ENCODE results near the gene CORO1C. TPM values are rescaled to one million over a fixed set of nuclear protein-coding genes. Genes with fewer than 3 reads are reported as not detected.
A peak's percentile ranks its signal among the peaks of the same experiment; 100 is the strongest.

The CORO1C gene
- total RNA-seq, 1 donor from 2014 or later = 391 TPM

DNA sequence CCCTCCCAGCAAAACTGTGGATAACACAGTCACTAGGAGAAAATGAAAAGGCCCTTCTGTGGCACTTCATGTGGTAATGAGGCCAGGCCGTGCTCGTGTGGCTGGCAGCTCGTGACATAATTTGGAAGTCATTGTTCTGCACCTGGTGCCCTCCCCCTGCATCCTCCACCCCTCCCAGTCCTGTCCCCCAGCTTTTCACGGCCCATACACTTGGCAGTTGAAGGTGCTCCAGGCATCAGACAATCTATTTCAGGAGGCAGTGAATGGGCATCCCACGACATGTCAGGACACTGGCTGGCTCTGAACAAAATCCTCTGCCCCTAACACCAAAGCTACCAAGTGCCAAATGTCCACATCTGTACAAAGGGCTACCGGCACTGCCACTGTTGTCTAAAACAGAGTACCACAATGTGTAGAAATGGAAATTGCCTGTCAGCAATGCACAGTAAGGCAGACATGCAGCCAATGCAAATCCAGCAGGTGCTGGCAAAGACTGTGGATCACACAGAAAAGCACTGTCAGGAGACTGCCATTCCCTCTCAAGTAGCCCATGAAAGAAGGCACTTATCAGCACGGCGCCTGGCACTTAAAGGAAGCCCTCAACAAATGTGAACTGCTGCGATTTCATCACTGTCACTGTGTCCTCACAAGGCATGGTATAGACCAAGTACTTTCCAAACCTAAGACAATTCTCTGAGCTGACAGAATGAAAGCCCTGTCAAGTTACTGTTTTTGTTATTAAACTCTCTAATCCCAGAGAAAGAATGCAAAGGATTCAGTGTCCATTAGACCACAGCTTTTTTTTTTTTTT is 39.1 kb downstream of the CORO1C start:
- no peaks in the 10 kb centered on the region for H3K27me3 Mint-ChIP-seq (ENCODE audit: low read depth, unreplicated experiment)
- H3K4me1 ChIP-seq (ENCODE audit: insufficient read depth, low read length) = peaks cover 70% of the 10 kb centered on the region
- TF ChIP-seq, protein P1, sequence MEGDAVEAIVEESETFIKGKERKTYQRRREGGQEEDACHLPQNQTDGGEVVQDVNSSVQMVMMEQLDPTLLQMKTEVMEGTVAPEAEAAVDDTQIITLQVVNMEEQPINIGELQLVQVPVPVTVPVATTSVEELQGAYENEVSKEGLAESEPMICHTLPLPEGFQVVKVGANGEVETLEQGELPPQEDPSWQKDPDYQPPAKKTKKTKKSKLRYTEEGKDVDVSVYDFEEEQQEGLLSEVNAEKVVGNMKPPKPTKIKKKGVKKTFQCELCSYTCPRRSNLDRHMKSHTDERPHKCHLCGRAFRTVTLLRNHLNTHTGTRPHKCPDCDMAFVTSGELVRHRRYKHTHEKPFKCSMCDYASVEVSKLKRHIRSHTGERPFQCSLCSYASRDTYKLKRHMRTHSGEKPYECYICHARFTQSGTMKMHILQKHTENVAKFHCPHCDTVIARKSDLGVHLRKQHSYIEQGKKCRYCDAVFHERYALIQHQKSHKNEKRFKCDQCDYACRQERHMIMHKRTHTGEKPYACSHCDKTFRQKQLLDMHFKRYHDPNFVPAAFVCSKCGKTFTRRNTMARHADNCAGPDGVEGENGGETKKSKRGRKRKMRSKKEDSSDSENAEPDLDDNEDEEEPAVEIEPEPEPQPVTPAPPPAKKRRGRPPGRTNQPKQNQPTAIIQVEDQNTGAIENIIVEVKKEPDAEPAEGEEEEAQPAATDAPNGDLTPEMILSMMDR (IDR thresholded peaks at IDR 0.05; ENCODE audit: insufficient read depth, low read depth, low read length) = no peak
- no peak for TF ChIP-seq EZH2 (IDR thresholded peaks at IDR 0.05; ENCODE audit: insufficient read depth, low read length)
- no peak overlapping the region for H2AFZ ChIP-seq (ENCODE audit: low read depth, low read length)
- H3K36me3 Mint-ChIP-seq (ENCODE audit: low read depth, unreplicated experiment) = peaks cover 15% of the 10 kb centered on the region
- peaks cover 91% of the 10 kb centered on the region for H3K79me2 ChIP-seq (ENCODE audit: insufficient read depth, low read length)
- peak overlapping the region; percentile 99 for H3K27ac ChIP-seq (ENCODE audit: low read depth, low read length)
- H3K9me3 ChIP-seq (ENCODE audit: insufficient read depth, low read depth, low read length) = no peaks in the 10 kb centered on the region
- H3K27ac Mint-ChIP-seq (ENCODE audit: unreplicated experiment) = peak overlapping the region; percentile 97
- no peaks in the 10 kb centered on the region for H3K27me3 ChIP-seq (ENCODE audit: insufficient read depth, low read length)
- H3K36me3 ChIP-seq (ENCODE audit: insufficient read depth, low read length) = peaks cover 11% of the 10 kb centered on the region
- peak overlapping the region; percentile 75 for H3K4me2 ChIP-seq (ENCODE audit: low read length)
- peak; percentile 37 for DNase-seq (ENCODE audit: low read depth)
- no peaks in the 10 kb centered on the region for H3K9me3 Mint-ChIP-seq (ENCODE audit: unreplicated experiment)
- H3K9ac ChIP-seq (ENCODE audit: low read length) = peak overlapping the region; percentile 88
- H3K4me3 Mint-ChIP-seq (ENCODE audit: unreplicated experiment) = peak overlapping the region; percentile 30
- FAIRE-seq = no peak
- no peaks in the 10 kb centered on the region for H4K20me1 ChIP-seq (ENCODE audit: insufficient read depth, low read length)
- peaks cover 78% of the 10 kb centered on the region for H3K4me1 Mint-ChIP-seq (ENCODE audit: low read depth, unreplicated experiment)
- H3K4me3 ChIP-seq (ENCODE audit: insufficient read depth, low read depth, low read length) = no peak overlapping the region

DNA sequence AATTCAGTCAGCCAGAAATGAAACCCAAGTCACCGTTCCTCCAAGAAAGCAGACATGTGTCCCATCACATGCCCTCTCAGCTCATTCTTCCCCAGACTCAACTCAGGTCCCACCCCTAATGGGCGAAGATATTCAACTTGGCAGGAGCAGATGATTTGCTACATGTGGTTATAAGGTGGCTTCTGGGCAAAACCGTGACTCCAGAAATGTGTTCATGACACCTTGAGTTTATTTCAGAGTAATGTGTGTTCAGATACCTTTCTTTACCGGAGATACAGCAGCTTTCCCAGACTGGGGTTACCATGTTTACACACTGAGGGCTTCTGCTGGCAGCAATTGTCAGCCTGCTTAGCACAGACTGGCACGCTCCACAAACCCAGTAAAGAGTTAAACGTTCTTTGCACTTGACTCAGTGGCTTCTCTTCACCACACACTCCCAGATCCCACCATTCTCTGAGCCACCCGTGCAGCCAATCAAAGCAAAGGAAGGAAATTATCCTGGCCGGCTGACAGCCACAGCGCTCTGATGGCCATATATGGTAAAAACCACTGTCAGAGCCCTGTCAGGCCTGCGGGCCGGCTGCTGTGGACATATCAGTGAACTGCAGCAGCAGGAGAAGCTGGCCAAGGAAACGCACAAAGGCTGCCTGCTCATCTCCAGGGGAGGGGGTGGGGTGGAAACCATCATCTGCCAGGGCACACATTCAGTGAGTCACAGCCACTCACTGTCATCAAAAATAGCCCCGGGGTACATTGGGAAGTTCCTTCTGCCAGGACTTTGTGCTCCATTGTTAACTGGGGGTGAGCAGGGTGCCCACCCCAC is 39.9 kb downstream of the CORO1C start:
- H3K4me1 ChIP-seq (ENCODE audit: insufficient read depth, low read length) = peaks cover 68% of the 10 kb centered on the region
- no peaks in the 10 kb centered on the region for H3K9me3 ChIP-seq (ENCODE audit: insufficient read depth, low read depth, low read length)
- H3K4me3 ChIP-seq (ENCODE audit: insufficient read depth, low read depth, low read length) = peak overlapping the region; percentile 31
- FAIRE-seq = peak; percentile 87
- peaks cover 6% of the 10 kb centered on the region for H4K20me1 ChIP-seq (ENCODE audit: insufficient read depth, low read length)
- H3K9me3 Mint-ChIP-seq (ENCODE audit: unreplicated experiment) = no peaks in the 10 kb centered on the region
- H3K4me2 ChIP-seq (ENCODE audit: low read length) = peak overlapping the region; percentile 84
- H3K4me1 Mint-ChIP-seq (ENCODE audit: low read depth, unreplicated experiment) = peaks cover 73% of the 10 kb centered on the region
- peak overlapping the region; percentile 97 for H3K27ac Mint-ChIP-seq (ENCODE audit: unreplicated experiment)
- no peaks in the 10 kb centered on the region for H3K27me3 Mint-ChIP-seq (ENCODE audit: low read depth, unreplicated experiment)
- H2AFZ ChIP-seq (ENCODE audit: low read depth, low read length) = no peak overlapping the region
- H3K9ac ChIP-seq (ENCODE audit: low read length) = peak overlapping the region; percentile 88
- peaks cover 92% of the 10 kb centered on the region for H3K79me2 ChIP-seq (ENCODE audit: insufficient read depth, low read length)
- peak overlapping the region; percentile 99 for H3K27ac ChIP-seq (ENCODE audit: low read depth, low read length)
- no peak for TF ChIP-seq EZH2 (IDR thresholded peaks at IDR 0.05; ENCODE audit: insufficient read depth, low read length)
- TF ChIP-seq, protein P1 (IDR thresholded peaks at IDR 0.05; ENCODE audit: insufficient read depth, low read depth, low read length) = peak; percentile 20
- H3K4me3 Mint-ChIP-seq (ENCODE audit: unreplicated experiment) = peak overlapping the region; percentile 58
- peak; percentile 99 for DNase-seq (ENCODE audit: low read depth)
- H3K36me3 ChIP-seq (ENCODE audit: insufficient read depth, low read length) = peaks cover 11% of the 10 kb centered on the region
- no peaks in the 10 kb centered on the region for H3K27me3 ChIP-seq (ENCODE audit: insufficient read depth, low read length)
- H3K36me3 Mint-ChIP-seq (ENCODE audit: low read depth, unreplicated experiment) = peaks cover 15% of the 10 kb centered on the region

Measured in astrocyte (in vitro differentiated cells and primary cell).